ENCODE data around the gene GPR153. TPM values are rescaled to one million over a fixed set of nuclear protein-coding genes. Genes with fewer than 3 reads are reported as not detected.

The GPR153 gene
- total RNA-seq, 1 donor from 2014 or later = 4.2 TPM

DNA sequence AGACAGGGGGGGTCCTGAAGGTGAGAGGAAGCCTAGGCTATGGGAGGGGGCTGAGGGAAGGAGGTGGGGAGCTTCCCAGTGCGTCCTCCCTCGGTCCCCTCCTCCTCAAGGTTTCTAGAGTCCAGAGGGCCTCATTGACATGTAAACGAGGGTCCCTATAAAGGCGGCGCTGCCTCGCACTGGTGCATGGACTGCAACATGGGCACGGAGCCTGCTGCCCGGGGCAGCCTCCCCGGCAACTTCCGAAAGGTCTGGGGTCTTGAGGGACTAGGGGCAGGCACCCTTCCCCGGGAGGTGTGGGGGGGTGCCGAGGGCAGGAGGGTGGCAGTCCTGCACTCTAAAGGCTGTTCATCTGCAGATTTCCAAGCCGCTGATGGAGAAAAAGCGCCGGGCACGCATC is 16.9 kb downstream of the GPR153 start, which contains the start of gene HES3:
Gene HES3, plus strand, starts transcription at position 187 of the 400 bp plus-strand sequence. Its CDS starts 187 bp downstream, at position 374.
- Mint-ChIP-seq H3K4me1 (ENCODE audit: unreplicated experiment) (peaks cover 16% of the 10 kb centered on the region), H3K27me3 (ENCODE audit: unreplicated experiment) (peaks cover 51% of the 10 kb centered on the region)

DNA sequence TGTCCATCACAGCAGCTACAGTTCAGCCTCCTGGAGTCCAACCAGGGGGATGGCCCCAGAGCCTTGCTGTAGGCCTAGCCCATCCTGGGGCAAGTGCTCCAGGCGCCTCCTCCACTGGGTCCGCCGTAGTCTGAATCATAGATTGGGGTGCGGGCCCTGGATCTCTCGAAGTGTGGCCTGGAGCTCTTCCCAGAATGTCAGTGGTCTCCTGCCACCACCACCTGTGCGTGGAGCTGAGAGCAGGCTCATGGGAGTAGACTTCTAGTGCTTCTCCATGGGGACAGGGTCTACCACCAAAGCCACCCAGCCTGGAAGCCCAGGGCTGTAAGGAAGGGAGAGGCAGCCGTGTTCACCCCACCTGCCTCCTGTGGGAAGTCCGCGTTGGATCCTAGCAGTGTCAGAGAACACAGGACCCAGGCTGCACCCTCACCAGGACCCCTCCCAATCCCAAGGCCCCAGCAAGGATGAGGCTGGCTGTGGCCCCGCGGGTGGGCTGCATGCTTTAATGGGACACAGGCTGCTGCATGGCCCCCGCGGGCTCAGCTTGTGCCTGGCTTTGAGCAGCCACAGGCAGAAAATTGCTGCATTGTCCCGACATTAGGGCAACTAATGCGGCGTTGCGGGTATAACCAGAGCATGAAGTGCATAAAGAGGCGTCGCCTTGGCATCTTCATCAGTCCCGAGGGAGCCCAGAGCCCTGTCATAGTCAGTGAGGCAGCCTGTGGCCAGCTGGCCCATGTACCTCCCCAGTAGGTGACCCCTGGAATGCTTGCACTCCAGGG is 17.7 kb downstream of the GPR153 start:
- H3K36me3 Mint-ChIP-seq (ENCODE audit: unreplicated experiment) = no peaks in the 10 kb centered on the region
- H3K27me3 Mint-ChIP-seq (ENCODE audit: unreplicated experiment) = peaks cover 49% of the 10 kb centered on the region
- H3K9me3 Mint-ChIP-seq (ENCODE audit: unreplicated experiment) = no peaks in the 10 kb centered on the region
- H3K4me1 Mint-ChIP-seq (ENCODE audit: unreplicated experiment) = peaks cover 16% of the 10 kb centered on the region
- no peak for DNase-seq (ENCODE audit: extremely low spot score, unreplicated experiment)
- TF ChIP-seq, protein P1, sequence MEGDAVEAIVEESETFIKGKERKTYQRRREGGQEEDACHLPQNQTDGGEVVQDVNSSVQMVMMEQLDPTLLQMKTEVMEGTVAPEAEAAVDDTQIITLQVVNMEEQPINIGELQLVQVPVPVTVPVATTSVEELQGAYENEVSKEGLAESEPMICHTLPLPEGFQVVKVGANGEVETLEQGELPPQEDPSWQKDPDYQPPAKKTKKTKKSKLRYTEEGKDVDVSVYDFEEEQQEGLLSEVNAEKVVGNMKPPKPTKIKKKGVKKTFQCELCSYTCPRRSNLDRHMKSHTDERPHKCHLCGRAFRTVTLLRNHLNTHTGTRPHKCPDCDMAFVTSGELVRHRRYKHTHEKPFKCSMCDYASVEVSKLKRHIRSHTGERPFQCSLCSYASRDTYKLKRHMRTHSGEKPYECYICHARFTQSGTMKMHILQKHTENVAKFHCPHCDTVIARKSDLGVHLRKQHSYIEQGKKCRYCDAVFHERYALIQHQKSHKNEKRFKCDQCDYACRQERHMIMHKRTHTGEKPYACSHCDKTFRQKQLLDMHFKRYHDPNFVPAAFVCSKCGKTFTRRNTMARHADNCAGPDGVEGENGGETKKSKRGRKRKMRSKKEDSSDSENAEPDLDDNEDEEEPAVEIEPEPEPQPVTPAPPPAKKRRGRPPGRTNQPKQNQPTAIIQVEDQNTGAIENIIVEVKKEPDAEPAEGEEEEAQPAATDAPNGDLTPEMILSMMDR (IDR thresholded peaks at IDR 0.05) = no peak
- no peak overlapping the region for H3K4me3 Mint-ChIP-seq (ENCODE audit: unreplicated experiment)
- H3K27ac Mint-ChIP-seq (ENCODE audit: unreplicated experiment) = no peak overlapping the region

More for the DNA sequence above, 16.9 kb downstream of the GPR153 start, which contains the start of gene HES3:
- TF ChIP-seq, protein P1 (IDR thresholded peaks at IDR 0.05) = no peak
- no peaks in the 10 kb centered on the region for H3K9me3 Mint-ChIP-seq (ENCODE audit: unreplicated experiment)
- DNase-seq (ENCODE audit: extremely low spot score, unreplicated experiment) = no peak
- H3K4me3 Mint-ChIP-seq (ENCODE audit: unreplicated experiment) = no peak within 1 kb of the TSS
- no peaks in the 10 kb centered on the region for H3K36me3 Mint-ChIP-seq (ENCODE audit: unreplicated experiment)
- no peak within 1 kb of the TSS for H3K27ac Mint-ChIP-seq (ENCODE audit: unreplicated experiment)

DNA sequence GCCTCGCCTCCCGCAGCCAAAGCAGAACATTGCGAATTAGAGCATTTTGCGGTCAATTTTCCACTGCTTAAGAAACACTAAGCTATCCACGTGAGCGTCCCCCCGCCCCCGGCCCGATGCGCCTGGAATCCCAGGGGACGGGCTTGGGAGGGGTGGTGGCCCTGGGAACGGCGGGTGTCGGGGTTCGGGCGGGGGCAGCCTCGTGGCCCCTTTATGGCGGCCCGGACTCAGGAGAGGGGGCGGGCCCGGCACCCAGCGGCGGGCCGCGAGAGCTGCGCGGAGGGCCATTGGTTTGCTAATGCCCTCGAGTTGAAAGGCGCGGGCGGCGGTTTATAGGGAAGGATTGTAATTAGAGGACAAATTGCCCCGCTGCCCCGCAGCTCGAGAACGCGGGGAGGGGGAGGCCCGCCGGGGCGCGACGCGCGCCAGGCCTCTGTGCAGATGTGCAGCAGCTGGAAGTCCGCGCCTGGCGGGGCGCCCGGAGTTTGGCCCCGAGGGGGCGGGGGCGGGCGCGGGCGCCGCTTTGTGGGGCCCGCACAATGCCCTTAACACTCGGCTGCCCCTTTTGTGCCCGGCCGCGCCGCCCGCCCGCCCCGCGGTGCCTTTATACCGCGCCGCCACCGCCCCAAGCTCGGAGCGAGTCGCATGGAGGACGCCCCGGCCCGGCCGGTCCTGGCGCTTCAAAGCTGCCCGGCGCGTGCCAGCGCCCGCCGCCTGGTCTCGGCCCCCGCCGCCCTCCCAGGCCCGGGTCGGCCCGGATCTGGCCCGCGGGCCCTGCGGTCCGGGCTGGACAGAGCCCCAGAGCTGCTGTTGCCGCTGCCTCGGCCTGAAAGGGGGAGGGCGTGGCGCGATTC is 18.8 kb downstream of the GPR153 start:
- Mint-ChIP-seq H3K4me1 (ENCODE audit: unreplicated experiment) (peaks cover 16% of the 10 kb centered on the region), H3K4me3 (ENCODE audit: unreplicated experiment) (no peak overlapping the region), H3K36me3 (ENCODE audit: unreplicated experiment) (no peaks in the 10 kb centered on the region), H3K27me3 (ENCODE audit: unreplicated experiment) (peaks cover 46% of the 10 kb centered on the region), H3K9me3 (ENCODE audit: unreplicated experiment) (no peaks in the 10 kb centered on the region), H3K27ac (ENCODE audit: unreplicated experiment) (no peak overlapping the region)
- TF ChIP-seq, protein P1 (IDR thresholded peaks at IDR 0.05) = no peak
- DNase-seq (ENCODE audit: extremely low spot score, unreplicated experiment) = no peak

DNA sequence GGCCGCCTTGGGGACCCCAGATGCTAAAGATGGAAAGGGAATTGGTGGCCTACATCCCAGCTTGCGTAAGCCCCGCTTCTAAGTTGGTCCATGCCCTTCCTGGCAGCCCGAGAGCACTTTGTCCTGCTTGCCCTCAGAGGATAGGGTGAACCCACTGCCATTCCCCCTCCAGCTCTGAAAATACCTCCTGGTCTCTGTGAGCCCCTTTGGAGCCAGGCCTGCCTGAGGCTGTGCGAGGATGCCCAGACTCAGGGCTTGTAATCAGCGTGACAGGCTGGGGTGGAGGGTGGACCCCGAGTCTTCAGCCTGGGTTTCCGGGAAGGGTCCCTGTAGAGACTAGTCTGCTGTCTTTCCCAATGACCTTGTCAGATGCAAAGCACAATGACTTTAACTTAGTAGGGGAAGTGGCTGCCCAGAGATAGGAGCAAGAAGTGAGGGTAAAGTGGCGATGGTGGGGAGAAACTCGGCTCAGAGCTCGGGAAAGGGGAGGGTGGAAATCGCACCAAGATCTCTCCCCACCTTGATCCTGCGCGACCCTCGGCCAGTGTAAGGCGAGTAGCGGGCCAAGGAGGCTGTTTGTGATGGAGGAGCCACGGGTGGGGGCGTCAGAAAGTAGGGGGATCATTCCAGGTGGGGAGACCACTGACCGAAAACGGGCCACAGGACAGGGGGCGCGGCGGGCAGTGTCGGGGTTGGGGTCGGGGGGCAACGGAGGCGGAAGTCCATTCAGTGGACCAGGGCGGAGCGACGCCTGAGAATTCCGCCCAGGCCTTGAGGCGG is 19.6 kb downstream of the GPR153 start:
- Mint-ChIP-seq H3K27ac (ENCODE audit: unreplicated experiment) (no peak overlapping the region), H3K4me3 (ENCODE audit: unreplicated experiment) (peak overlapping the region; percentile 44), H3K9me3 (ENCODE audit: unreplicated experiment) (no peaks in the 10 kb centered on the region), H3K4me1 (ENCODE audit: unreplicated experiment) (peaks cover 10% of the 10 kb centered on the region), H3K27me3 (ENCODE audit: unreplicated experiment) (peaks cover 42% of the 10 kb centered on the region), H3K36me3 (ENCODE audit: unreplicated experiment) (no peaks in the 10 kb centered on the region)
- TF ChIP-seq, protein P1 (IDR thresholded peaks at IDR 0.05) = no peak
- no peak for DNase-seq (ENCODE audit: extremely low spot score, unreplicated experiment)
